DMS153 (cell line): Measurements from ENCODE around the gene TTYH3.
"Not testable (repeated sequence)": the region's sequence is repeated elsewhere in the genome, so short reads cannot be mapped to it uniquely, and the experiment has no call there.

Experiments
- DNase-seq: peaks from one replicate; lab custom pipeline; 2025; lab: John Stamatoyannopoulos, UW

The TTYH3 gene

GRCh38 chr7:2688409-2689342 is 56.9 kb downstream of the TTYH3 start:
- DNase-seq = no peak

DNA sequence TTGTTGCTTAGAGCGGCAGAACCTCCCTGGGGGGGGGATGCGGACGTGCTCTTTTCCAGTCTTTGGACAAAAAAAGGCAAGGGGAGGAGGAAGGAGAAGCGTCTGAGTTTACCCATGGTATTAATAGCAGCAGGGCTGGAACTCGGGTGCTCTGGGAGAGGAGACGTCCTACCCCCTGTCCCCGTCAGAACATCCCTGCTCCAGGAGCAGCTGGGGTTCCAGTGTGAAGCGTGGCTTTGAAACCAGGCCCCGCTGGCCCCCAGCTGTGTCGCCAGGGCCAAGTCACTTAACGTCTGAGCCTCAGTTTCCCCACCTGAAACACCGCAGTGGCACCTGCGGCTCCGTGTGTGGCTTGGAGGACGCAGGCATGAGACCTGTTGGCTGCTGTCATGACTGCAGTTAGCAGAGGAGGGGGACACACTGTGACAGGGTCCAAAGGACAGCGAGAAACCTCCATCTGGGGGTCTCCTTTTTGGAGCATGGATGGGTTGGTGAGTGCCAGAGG is 57.6 kb downstream of the TTYH3 start:
- DNase-seq = no peak

DNA sequence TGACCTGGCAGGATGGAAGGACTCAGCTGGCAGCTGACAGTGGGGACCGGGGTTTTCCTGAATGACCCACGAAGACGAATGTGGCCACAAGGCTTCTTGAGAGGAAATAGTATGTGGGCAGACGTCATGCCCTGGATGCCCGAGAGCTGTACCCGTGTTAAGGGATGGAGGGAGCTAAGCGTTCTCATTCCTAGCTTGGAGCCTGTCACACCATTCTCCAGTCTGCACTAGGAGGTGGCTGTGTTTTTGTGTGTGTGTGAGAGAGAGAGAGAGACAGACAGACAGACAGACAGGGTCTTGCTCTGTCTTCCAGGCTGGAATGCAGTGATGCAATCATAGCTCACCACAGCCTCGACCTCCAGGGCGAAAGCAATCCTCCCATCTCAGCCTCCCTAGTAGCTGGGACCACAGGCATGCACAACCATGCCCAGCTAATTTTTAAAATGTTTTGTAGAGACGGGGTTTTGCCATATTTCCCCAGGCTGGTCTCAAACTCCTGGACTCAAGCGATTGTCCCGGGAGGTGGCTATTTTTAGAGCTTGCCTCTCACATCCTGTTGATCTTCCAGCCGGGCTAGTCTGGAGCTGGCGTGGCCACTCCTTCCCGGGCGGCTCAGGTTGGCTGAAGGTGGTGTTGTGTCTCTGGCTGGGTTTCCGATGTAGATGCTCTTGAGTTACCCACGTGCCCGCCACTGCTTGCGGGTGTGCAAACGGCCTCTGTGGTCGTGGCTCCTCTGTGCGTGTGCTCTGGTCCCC is 58.3 kb downstream of the TTYH3 start:
- peak; percentile 82 for DNase-seq

DNA sequence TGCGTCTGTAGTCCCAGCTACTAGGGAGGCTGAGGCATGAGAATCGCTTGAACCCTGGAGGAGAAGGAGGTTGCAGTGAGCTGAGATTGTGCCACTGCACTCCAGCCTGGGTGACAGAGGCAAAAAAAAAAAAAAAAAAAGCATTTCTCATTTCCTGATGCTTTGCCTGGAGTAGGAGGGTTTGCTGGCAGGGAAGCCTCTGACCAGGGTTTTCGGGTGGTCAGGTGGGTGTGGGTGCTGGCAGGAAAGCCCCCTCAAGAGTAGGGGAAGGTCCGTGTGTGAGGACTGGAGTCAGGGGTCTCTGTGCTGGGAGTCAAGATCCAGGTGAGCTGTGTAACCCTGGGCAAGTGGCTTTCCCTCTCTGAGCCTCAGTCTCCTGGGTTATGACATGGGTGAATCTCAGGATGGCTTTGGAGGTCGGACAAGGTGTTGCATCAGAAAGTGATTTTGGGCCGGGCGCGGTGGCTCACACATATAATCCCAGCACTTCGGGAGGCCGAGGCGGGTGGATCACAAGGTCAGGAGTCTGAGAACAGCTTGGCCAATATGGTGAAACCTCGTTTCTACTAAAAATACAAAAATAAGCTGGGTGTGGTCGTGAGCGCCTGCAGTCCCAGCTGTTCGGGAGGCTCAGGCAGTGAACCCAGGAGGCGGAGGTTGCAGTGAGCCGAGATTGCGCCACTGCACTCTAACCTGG is 59.4 kb downstream of the TTYH3 start:
- no peak for DNase-seq

DNA sequence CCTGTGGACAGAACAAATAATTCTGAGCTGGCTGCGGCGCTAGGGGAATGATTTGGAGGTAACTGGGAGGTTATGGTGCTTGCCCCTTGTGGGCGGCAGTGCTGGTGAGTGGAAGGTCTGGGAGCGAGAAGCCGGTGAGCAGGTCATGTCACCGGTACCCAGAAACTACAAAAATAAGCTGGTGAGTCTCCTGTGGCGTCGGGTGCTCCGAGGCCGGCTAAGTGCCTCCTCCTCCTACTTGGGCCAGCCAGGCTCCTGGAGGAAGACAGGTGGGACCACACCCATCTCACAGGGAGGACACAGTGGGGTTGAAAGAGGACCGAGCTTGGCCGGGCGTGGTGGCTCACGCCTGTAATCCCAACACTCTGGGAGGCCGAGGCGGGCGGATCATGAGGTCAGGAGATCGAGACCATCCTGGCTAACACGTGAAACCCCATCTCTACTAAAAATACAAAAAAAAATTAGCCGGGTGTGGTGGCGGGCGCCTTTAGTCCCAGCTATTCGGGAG is 60.2 kb downstream of the TTYH3 start:
- DNase-seq = not testable (repeated sequence)

- DNase-seq = no peak
Measured at GRCh38 chr7:2692543-2692942, 60.8 kb downstream of the TTYH3 start.

DNA sequence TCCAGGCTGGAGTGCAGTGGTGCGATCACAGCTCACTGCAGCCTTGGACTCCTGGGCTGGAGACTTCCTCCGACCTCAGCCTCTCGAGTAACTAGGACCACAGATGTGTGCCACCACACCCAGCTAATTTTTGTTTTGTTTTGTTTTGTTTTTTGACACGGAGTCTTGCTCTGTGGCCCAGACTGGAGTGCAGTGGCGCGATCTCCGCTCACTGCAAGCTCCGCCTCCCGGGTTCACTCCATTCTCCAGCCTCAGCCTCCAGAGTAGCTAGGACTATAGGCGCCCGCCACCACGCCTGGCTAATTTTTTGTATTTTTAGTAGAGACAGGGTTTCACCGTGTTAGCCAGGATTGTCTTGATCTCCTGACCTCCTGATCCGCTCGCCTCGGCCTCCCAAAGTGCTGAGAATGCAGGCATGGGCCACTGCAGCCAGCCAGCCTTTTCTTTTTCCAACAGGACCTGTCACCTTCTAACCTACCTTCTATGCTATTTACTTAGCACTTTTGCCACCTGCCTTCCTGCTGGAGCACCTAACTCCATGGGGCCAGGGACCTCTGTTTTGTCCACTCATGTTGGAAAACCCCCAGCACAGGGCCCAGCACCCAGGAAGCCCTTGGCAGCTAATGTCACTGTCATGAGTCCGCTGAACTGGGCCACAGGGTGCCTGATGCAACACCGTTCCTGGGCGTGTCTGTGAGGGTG is 61.8 kb downstream of the TTYH3 start:
- not testable (repeated sequence) for DNase-seq

DNA sequence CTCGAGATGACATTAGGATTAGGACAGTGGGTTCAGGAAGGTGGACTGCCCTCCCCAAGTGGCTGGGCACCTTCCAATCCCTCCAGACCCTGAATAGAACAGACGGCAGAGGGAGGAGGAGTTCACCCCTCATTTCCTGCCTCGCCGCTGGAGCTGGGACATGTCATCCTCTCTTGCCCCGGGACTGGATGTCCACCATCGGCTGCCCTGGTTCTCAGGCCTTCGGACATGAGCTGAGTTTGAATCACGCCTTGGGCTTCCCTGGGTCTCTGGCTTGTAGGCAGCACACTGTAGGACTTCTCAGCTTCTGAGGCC is 62.3 kb downstream of the TTYH3 start:
- not testable (repeated sequence) for DNase-seq

DNA sequence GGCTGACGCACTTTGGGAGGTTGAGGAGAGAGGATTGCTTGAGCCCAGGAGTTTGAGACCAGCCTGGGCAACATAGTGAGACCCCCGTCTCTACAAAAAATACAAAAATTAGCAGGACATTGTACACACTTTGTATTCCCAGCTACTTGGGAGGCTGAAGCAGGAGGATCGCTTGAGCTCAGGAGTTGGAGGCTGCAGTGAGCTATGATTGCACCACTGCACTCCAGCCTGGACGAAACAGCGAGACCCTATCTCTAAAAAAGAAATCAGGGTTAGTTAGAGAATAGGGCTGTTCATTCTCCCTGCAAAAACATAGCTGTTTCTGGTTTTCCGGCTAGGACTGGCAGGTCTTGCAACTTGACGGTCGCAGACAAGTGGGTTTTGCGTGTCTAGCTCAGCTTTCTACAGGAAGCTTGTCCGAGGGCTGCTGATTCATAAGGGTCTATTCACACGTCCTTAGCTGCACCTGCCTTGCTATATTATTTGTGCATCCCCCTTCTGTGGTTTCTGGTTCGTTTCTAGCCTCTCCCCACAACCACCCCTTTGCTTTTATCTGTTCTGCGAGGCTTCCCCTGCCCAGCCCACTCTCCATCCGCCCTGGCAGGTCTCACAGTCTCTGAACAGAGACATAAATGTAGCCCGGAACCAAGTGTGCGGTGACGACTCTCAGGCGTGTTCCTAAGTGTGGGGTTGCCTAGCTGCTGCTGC is 66.9 kb downstream of the TTYH3 start:
- DNase-seq = peak; percentile 72

- no peak for DNase-seq
Measured at GRCh38 chr7:2699289-2699620, 67.5 kb downstream of the TTYH3 start.

DNA sequence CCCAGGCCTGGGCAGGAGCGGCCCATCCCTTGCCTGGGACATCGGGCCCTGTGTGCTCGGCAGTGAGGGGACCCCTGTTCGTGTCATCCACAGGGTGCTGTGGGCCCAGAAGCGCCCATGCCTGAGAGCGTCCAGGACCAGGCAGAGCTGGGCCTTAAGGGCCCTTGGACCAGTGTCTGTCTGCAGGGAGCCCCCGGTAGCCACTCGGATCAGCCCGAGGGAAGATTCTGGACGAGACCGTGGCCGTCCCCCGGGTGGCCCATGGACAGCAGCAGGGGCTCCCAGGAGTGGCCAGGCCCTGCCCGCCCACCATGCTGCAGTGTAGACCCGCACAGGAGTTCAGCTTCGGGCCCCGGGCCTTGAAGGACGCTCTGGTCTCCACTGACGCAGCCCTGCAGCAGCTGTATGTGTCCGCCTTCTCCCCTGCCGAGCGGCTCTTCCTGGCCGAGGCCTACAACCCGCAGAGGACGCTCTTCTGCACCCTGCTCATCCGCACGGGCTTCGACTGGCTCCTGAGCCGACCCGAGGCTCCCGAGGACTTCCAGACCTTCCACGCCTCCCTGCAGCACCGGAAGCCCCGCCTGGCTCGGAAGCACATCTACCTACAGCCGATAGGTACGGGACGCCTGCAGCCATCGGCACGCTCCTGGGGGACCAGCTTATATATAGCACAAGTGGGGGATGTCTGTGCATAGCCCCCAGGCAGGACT is 68.5 kb downstream of the TTYH3 start:
- no peak for DNase-seq

GRCh38 chr7:2701424-2701823 is 69.6 kb downstream of the TTYH3 start:
- no peak for DNase-seq

DNA sequence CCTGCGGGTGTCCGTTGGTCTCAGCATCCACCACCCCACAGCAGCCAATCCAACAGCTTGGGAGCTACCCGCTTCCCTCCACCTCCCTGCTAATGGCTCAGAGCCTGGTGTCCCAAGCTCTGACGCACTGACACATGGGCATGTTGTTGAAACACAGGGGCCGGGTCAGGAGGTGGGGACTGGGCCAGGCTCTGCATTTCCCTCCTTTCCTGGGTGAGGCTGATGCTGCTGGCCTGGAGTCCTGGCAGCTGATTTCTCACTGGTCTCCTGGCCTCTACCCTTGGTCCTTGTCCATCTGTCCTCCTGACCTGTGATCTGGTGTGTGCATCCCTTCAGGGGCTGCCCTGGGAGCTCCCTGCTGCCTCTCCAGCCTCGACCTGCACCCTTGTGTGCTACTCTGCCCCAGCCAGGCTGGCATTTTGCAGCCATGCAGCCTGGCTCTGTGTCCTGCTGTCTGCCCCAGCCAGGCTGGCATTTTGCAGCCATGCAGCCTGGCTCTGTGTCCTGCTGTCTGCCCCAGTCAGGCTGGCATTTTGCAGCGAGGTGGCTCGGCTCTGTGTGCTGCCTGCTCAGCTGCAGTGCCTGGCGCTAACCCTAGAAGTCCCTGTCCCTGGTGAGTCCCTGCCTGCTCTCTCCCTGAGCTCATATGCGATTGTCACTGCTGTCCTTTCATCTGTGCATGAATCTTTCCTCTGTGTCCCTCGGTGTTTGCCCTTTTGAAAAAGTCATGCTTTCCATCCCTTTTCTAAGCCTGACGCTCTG is 70.2 kb downstream of the TTYH3 start:
- no peak for DNase-seq

GRCh38 chr7:2702594-2702957 is 70.8 kb downstream of the TTYH3 start:
- no peak for DNase-seq

GRCh38 chr7:2705371-2706096 is 73.7 kb downstream of the TTYH3 start:
- no peak for DNase-seq

- no peak for DNase-seq
Measured at GRCh38 chr7:2706685-2707126, 74.9 kb downstream of the TTYH3 start.

DNA sequence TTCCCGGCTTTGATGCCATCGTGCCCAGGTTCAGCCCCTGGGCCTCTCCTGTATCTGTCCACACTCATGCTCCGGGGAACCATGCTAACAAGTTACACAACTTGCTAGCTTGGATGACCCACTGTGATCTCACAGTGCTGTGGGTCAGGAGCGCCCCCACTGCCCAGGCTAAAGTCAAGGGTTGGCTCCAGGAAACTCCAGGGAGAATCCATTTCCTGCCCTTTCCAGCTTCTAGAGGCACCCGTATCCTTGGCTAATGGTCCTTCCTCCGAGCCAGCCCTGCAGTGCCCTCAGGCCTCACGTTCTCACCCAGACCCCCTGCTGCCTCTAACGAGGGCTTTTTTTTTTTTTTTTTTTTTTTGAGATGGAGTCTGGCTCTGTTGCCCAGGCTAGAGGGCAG is 75.7 kb downstream of the TTYH3 start:
- DNase-seq = no peak

GRCh38 chr7:2708041-2708440 is 76.3 kb downstream of the TTYH3 start:
- DNase-seq = no peak
